ENCODE data around the gene DEFB112.

DEFB112 gene, protein sequence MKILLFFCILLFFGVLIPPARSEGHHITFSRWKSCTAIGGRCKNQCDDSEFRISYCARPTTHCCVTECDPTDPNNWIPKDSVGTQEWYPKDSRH

DNA sequence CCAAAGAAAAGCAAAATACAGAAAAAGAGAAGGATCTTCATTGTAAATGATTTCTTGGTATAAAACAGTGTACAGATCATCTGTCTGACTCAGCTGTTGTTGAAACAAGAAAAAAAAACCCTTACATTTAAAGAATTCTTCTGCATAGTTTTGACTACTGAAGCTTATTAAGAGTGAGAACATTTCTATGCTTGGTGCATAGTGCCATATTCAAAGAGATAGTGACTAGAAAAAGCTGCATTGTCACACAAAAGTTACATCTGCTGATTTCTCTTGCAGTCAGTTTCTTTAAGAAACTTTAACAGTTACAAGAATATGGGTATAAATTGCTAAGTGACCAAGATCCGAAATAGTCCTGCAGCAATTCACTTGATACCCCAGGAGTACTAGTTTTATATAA is at the start of gene DEFB112:
TSS of gene DEFB112 (minus strand) at position 101 of the 400 bp plus-strand sequence. CDS start at position 41, 60 bp downstream.
- DNase-seq, result no peak

DNA sequence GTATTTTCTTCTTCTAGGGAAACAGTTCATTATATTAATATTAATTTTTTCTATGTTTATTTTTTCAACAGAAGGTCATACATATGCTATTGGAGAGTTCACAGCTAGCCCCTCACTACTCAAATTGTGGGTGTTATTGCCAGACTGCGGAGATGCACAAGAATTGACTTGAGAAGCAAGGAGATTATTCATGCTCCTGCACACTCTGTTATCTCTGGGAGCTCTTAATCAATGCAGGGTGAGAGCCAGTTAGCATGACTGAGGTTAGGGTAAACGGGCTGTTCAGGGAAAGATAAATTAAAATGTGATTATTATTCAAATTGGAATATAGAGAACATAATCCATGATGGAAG is 48.9 kb upstream of the DEFB112 start:
- no peak for DNase-seq

DNA sequence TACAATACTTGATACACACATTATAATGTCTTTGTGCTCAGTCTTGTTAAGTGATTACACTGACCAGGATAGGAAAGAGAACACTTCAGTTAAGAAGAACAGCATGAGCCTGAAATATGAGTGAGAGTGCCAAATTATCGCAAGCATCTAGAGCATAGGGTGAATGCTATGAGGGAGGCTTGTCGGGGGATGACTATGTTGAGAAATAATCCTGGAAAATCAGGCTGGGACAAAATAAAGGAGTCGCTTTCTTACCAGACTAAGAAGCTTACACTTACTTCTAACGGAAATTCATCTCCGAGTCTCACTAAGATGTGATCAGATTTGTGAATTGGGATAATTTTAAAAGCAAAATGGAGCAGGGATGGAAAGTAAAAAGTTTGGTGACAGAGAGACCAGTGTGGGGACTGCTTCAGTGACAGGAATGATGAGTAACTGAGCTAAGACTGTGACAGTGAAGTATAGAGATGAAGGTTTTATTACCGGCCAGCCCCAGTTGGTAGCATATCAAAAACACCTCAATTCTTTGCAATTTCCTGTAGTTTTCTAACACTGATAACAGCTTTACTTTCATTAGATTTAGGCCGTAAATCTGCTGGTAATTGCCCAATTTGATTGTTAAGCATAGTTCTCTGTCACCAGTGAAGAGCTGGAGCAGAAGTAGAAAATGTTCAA is 48.4 kb upstream of the DEFB112 start:
- no peak for DNase-seq

DNA sequence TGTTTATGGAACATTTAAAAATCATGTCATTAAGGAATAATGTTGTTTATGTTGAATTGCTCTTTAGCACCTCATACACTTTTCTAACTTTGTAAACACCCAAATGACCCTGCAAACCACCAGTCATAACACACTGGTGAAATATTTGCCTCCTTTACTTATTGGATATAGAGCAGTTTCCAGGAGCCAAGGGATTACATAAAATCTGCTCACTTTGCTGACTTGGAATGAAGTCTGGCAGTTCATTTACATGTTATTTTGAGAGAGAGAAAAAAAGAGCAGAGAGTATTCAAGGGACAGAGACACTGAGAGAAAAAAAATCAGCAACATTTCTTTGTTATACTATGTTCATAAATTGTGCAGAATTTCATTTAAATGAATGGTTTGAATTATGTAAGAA is 46.6 kb upstream of the DEFB112 start:
- no peak for DNase-seq

DNA sequence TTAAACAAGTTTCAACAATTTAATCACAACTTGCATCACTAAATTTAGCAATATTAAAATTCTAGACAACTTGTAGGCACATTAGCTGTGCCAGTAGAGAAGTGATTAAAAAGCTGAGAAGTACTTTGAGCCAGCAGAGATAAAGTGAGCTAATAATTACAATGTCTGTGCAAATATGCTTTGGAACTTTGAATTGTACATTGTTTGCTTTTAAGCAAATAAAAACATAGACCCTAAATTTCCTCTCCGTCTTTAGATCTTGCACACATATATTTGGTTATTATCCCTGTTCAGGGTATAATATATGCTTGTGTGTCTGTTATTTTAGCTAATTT is 44.2 kb upstream of the DEFB112 start:
- no peak for DNase-seq

DNA sequence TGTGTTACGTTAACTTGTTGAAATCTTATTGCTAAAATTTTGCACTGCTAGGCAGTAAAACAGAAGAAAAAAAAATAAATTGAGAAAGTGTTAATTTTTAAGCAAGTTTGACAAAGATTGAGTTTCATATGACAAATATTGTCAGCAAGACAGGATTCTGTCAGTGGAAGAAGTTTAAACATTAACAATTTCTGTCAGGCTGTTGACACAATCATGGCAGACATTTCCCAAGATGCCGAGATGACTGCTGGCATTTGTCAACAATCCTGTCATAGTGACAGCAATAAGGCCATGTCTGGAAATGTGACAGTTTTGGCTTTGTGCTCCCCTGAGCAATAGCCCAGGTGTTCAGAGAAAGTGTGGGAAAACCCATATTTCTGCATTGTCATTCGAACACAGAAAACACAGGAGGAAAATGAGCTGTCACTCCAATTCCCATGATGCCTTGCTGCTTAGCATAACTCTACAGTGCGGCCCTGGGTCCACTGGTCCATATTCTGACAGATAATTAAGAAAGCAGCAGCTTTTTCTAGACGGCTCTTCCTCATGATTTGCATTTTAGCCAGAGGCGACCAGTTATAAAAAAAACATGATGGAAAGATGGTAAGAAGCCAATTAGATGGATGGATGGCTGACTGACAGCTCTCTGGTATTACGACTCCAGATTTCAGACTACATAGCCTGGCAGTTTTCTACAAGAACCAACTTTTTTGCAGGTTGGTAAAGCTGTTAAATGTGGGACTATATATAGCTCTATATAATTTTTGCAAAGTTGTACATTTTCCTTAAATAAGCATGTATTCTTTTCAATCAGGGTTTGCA is 43.6 kb upstream of the DEFB112 start:
- no peak for DNase-seq

DNA sequence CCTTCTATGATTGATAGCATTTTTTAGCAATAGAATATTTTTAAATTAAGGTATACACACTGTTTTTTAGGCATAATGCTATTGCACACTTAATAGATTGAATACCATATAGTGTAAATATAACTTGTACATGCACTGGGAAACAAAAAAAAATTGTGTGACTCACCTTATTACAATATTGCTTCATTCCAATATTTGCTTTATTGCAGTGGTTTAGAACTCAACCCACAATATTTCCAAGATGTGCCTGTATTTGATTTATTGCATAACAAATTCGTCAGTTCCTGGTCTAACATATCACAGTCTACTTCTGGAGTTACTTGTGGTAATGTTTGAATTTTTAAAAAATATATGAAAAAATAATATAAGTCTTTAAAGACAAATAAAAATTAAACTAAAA is 41.9 kb upstream of the DEFB112 start:
- no peak for DNase-seq

DNA sequence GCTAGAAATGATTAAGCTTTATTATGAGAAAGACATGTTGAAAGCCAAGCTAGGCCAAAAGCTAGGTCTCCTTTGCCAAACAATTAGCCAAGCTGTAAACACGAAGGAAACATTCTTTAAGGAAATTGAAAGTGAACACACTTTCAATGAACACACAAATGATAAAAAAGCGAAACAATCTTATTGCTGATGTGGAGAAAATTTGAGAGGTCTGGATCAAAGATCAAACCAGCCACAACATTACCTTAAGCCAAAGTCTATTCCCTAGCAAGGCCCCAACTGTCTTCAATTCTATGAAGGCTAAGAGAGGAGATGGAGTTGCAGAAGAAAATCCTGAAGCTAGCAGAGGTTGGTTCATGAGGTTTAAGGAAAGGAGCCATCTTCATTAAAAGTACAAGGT is 40.2 kb upstream of the DEFB112 start:
- no peak for DNase-seq

DNA sequence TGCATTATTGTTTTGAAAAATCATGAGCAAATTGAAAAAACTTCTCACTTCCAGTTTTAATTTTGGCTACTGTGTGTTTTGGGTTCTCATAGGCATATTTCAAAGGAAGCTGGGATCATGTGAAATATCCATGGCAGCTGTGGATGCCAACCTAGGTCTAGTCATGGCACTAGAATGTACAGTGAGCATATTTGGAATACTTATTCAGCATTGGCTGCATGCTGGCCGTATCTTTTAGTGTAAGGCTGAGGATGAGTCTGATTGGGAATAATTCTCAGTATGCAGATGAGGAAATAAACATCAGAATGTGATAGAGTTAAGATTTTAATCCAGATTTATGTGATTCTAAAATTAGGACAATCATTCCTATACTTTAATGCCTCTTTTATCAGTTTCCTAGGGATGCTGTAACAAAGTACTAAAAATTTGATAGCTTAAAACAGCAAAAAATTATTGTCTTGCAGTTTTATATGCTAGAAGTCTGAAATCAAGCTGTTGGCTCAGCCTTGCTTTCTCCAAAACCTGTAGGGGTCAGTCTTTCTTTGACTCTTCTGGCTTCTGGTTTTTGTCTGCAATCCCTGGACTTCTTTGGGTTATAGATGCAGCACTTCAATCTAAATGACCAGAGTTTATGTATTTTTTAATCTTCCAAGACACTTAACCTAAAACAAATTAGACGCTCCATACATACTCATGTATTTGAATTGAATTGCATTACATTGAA is 37.7 kb upstream of the DEFB112 start:
- DNase-seq, result no peak

DNA sequence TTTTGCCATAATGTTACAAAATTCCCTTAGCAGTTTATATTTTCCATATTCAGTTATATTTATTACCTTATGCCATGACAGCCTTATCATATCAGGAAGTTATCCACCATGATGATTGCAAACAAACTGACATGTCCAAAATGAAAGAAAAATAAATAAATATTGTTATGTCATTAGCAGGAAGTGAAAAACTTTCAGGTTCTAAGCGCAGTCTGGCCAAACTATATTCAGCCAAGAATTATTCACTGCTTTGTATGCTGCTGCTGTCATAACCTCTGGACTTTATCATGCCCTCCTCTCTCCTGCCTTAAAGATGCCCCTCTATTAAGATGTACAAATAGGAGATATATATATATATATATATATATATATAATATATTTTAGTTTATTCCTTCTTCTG is 27.7 kb upstream of the DEFB112 start:
- no peak for DNase-seq

DNA sequence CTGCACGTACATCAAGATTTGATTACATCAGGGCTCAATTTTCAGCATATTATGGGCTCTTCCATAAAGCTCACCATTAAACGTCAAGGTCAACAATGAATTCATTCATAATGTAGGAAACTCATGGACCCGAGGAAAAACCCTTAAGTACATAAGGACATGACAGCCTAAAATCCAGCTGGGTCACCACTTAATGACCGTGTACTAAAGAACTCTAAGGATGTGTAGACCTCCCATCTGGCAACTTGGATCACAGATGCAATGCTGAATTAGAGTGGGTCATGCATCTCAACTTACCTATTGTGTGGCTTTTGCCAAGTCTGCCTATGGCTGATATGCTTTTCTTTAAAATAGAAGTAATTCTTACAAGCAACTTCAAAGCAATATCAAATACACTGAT is 26.7 kb upstream of the DEFB112 start:
- DNase-seq, result no peak

DNA sequence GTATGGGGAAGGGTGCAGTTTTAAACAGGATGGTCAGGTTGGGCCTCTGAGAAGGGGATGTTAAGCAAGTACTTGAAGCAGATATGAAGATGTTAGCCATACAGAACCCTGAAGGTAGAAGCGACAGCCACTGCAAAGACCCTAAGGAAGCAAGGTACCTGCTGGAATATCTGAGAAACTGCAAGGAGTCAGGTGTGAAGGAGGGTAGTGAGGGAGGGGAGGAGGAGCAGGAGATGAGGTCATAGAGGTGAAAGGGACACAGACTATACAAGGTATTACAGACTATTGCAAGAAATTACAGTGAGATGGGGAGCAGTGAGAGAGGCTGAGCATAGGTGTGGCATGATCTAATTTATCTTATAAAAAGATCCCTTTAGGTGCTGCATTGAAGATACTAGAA is 22.2 kb upstream of the DEFB112 start:
- DNase-seq, result no peak

DNA sequence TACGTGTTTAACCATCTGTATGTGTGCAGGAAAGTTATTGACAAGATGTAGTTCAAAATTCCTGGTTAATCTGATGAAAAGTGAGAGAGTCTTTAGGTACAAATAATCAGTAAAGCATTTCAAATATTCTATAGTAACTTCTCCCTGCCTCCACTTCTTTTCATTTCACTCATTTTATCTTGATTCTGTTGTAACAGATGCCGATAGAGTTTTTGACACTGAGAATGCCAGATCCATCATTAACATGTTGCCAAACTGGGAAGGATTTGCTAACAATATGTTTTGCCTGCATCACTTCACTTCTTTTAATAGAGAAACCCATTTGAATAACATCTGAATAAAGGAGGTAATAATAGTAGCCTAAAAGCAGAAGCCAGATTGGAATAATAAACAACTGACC is 20.4 kb upstream of the DEFB112 start:
- DNase-seq, result no peak

DNA sequence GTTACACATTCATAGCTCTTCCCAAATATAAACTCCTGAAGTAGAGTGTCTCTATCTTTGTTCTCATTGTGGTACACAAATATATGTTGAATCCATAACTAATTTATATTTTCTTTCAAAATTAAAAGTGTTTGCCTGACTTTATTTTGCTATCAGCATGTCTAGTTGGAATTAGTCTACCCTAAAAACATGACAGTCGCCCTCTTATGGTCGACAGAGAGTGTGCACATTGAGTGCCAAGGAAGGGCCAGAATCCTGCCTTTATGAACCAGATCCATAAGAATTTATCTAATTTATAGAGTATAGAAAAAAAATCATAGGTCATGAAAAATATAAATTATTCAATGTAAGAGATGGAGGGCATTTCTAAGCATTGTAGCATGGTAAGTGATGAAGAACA is 12.3 kb upstream of the DEFB112 start:
- DNase-seq, result peak; percentile 61

DNA sequence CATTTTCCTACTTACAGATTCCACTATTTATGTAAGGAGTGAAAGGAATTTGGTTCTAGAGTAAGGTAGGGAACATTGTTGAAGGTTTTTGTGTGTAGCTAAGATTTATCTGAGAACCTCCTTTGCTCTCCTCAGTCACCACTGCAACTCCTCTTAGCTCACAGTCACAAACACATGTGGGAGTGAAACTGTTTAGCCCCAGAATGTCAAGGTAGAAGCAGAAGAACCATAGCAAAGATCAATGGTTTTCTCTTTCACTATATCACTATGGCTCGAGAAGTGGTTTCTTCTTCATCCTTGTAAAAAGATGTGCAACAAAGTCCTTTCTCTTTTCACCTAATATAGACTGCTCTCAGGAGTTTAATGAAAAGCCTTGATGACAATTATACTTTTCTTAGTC is 6.5 kb upstream of the DEFB112 start:
- no peak for DNase-seq

DNA sequence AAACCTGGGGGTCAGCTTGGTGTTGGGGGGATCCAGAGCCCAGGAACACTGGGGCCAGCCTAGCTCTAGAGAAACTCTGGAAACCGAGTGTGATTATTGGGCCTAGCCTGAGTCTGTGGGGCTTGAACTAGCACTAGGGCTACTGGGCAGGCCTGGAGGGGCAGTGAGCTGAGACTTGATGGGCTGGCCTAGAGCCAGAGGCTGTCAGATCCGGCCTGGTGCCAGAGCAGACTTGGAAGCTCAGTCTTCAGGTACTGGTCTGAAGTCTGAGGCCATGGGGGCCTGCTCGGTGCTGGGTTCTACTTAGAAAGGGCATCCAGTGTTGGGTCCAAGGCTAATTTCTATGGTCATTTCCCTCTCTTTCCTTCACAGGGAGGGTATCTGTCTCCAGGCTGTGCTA is 2.7 kb downstream of the DEFB112 start:
- no peak for DNase-seq

DNA sequence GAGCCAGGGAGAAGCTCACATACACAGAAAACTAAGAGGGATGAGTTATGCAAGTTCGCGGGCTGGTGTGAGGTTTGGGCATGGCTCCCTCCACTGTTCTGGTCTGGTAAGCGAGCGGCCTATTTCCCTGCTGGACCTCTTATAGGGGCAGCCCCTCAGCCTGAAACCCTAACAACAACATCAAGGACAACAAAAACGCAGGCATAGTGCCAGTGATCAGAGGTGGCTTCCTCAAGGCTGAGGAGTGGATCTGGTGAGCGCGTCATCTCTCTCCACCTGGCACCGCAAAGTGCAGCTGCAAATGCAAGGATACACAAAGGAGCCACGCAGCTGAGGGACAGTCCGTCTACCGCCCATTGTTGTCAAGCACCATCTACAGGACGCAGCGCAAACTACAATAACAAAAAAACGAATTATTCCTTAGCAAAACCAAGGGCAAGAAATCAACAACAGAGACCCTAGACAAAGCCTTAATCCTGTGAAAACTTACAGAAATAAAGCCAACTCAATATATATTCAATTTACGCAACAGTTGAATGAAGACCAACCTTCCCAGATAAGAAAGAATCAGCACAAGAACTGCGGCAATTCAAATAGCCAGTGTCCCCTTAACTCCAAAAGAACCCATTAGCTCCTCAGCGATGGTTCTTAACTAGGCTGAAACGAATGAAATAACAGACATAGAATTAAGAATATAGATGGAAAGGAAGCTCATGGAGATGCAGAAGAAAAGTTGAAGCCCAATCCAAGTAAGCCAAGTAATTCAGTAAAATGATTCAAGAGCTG is 18.8 kb downstream of the DEFB112 start:
- peak; percentile 84 for DNase-seq

DNA sequence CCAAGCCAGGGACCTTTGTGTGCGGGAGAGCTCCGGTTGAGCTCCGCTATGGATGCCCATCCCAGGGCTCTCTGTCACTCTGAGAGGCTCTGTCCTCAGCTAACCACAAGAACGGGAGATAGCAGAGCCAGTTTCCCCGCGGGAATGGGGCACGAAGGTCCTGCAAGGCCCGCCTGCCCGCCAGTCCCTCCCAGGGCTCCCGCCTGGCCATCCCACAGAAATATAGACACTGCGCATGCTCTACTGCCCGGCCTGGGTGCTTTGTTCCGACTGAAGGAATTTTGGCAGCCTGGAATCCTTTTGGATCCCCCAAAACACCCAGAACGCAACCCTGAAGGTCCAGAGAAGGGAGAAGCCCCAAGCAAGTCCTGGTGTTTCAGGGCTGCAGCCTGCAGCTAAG is 19.4 kb downstream of the DEFB112 start:
- no peak for DNase-seq

DNA sequence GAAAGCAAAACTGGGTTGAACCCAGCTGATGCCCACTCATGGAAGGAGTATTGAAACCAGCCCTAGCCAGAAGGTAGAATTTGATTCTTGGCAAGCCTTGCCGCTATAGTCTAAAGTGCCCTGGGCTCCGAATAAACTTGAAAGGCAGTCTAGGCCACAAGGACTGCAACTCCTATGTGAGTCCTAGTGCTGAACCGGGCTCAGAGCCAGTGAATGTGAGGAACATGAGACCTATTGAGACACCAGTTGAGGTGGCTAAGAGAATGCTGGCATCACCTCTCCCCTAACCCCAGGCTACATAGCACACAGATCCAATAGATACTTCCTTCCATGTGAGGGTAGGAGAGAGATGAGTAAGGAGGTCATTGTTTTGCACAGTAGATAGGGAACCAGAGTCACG is 24.5 kb downstream of the DEFB112 start:
- no peak for DNase-seq

DNA sequence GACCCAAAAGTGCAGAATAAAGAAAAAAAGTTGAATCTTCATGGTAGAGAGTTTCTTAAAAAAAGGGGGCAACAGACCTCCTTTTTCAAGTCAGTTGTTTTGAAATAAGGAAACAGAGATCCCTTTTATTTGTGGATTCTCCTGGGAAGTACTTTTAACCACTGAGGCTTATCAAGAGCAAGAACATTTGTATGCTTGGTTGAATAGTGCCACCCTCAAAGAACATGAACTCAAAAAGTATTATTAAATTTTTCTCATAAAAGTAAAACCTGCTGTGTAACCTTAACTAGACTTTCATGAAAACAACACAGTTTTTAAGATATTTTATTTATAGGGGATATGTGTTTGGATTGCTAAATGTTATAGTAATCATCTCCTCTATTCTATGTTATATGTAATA is 27.8 kb downstream of the DEFB112 start, which contains the start of gene DEFB110:
TSS of gene DEFB110 (minus strand) at position 101 of the 400 bp plus-strand sequence. CDS start at position 42, 59 bp downstream.
- DNase-seq, result no peak

DNA sequence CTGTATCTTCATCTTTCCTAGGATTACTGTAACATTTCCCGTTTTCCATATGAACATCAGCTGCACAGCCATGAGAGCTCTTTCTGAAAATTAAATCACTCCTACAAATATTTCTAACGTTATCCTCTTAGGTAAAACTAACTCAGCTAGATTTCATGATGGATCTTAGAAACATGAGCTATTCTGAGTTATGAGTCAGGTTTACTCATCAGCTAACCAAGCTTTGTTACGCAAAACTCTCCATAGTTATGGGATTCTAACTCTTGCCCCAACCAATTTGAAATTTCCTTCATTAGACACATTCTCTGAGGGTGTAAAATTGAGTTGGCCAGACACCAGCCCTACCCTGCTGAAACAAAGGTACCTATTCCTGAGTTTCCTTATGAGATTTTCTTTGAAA is 41.9 kb downstream of the DEFB112 start:
- DNase-seq, result no peak

DNA sequence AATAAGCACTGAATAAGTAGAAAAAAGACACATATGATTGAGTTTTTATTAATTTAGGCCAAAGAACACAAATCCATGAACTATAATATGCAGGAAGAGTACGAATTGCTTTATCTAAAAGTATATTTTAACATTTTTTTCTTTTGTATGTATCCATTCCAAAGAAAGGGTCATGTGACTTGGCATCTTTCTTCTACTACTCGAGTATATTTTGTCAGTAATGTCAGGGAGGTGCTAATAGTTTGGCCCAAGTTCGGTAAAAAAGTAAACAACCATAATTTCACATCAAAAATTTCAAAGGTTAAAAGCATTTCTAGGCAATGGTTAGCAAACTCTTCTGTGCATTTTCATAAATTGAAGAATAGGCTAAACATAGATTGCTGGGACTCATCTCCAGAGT is 46.6 kb downstream of the DEFB112 start:
- DNase-seq, result no peak

DNA sequence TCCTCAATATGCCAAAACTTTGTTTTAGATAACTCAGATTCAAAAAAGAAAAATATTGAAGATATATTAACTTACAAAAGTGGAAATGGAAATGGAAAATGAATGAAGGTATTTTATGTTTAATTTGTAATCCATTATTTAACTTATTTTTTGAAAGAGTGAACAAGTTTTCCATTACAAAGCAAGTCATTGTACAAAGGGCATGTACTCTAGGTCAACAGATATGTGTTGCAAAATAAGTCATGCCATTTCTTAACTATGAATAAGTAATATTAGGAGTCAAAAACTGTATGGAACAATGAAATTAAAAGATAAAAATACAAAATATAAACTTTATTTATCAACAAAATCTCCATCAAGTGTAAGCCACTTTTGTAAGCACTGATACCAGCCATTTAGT is 54.5 kb downstream of the DEFB112 start:
- DNase-seq, result no peak
